Stimulated activated CD4-positive, alpha-beta T cell treated with anti-CD3 and anti-CD28 coated beads, Interleukin-2, amount 100 ng/mL, for 4 hours (primary cell): ENCODE data around the gene RGL3.
"Not testable (repeated sequence)": the region's sequence is repeated elsewhere in the genome, so short reads cannot be mapped to it uniquely, and the experiment has no call there.

ENCODE experiments used
- DNase-seq: peaks from one replicate; pipeline ENCODE4 v3.0.0-alpha.2; 2020; ENCODE audit warnings: low read depth

RGL3 gene

GRCh38 chr19:11418549-11419506 lies at the start of gene RGL3:
Gene RGL3, minus strand, starts transcription at chr19:11419314. Its CDS starts 36 bp downstream, at chr19:11419278.
- no peak for DNase-seq

- DNase-seq: not testable (repeated sequence)
These were observed 49.2 kb upstream of the RGL3 start for GRCh38 chr19:11468266-11468845.

- DNase-seq: no peak
These were observed 46.5 kb upstream of the RGL3 start for GRCh38 chr19:11465600-11465999.

GRCh38 chr19:11464333-11465265 lies 45.5 kb upstream of the RGL3 start:
- no peak for DNase-seq

GRCh38 chr19:11463391-11463790 lies 44.3 kb upstream of the RGL3 start:
- no peak for DNase-seq

- no peak for DNase-seq
These were observed 42.3 kb upstream of the RGL3 start for GRCh38 chr19:11461453-11461852.

- no peak for DNase-seq
These were observed 41.1 kb upstream of the RGL3 start for GRCh38 chr19:11460207-11460606.

- not testable (repeated sequence) for DNase-seq
These were observed 39.8 kb upstream of the RGL3 start for GRCh38 chr19:11458912-11459311.

- no peak for DNase-seq
These were observed 39.3 kb upstream of the RGL3 start for GRCh38 chr19:11458236-11458900.

- no peak for DNase-seq
These were observed 38.7 kb upstream of the RGL3 start for GRCh38 chr19:11457831-11458230.

GRCh38 chr19:11457115-11457514 lies 38.0 kb upstream of the RGL3 start:
- no peak for DNase-seq

- no peak for DNase-seq
These were observed 37.5 kb upstream of the RGL3 start for GRCh38 chr19:11456659-11457058.

GRCh38 chr19:11455233-11455554 lies 36.1 kb upstream of the RGL3 start:
- not testable (repeated sequence) for DNase-seq

- DNase-seq: no peak
These were observed 34.6 kb upstream of the RGL3 start for GRCh38 chr19:11453468-11454341.

- DNase-seq: no peak
These were observed 33.7 kb upstream of the RGL3 start for GRCh38 chr19:11452620-11453310.

GRCh38 chr19:11451871-11452619 lies 32.9 kb upstream of the RGL3 start:
- no peak for DNase-seq

GRCh38 chr19:11451327-11451870 lies 32.3 kb upstream of the RGL3 start:
- DNase-seq: no peak

- no peak for DNase-seq
These were observed 31.6 kb upstream of the RGL3 start for GRCh38 chr19:11450570-11451326.
